SK-N-SH (cell line): ENCODE results near the gene DPF3. TPM values are rescaled to one million over a fixed set of nuclear protein-coding genes. Genes with fewer than 3 reads are reported as not detected.

ENCODE experiments used
- CTCF ChIA-PET: fragments of 300-600, 350-600 bp; formaldehyde crosslinking; extraction: SDS; loops from one replicate; lab custom pipeline; 2021; lab: Yijun Ruan, JAX
- POLR2A ChIA-PET: fragments of 350-600 bp; sonication (Branson Sonifier 250); formaldehyde crosslinking; extraction: SDS; loops from one replicate; lab custom pipeline; 2020; ENCODE audit warnings: antibody characterized with exemption, inconsistent platforms; lab: Yijun Ruan, JAX
- DNase-seq: peaks from one replicate; pipeline ENCODE4 v3.0.0; 2012
- H2AFZ ChIP-seq: fragments of 200-600 bp; sonication (generic); 2 replicates; pipeline ENCODE4 v1.8.1; 2016; ENCODE audit warnings: antibody characterized with exemption, mild to moderate bottlenecking, low read depth
- H3F3A ChIP-seq: fragments of 200-600 bp; sonication (generic); replicated peaks from 2 replicates; pipeline ENCODE3; 2016; ENCODE audit warnings: antibody characterized with exemption, mild to moderate bottlenecking; ENCODE audit not compliant: insufficient read depth
- H3K27ac ChIP-seq, 2 experiments: fragments of 200-500 bp in 1 of 2; fragments of 200-600 bp in 1 of 2; sonication (Bioruptor generic) in 1 of 2; sonication (generic), shearing (Covaris generic) in 1 of 2; 2 replicates each; pipeline versions ENCODE4 v1.5.1 to v1.6.1; 2014 to 2016; ENCODE audit warnings: low read depth in 2 of 2, inconsistent platforms in 1 of 2, low read length in 1 of 2, mild to moderate bottlenecking in 1 of 2, mixed read lengths in 1 of 2
- H3K27me3 ChIP-seq: fragments of 200-600 bp; sonication (generic), shearing (Covaris generic); 2 replicates; pipeline ENCODE4 v1.6.1; 2016; ENCODE audit warnings: mixed run types; ENCODE audit not compliant: insufficient read depth
- H3K36me3 ChIP-seq, 2 experiments: fragments of 200-500 bp in 1 of 2; fragments of 200-600 bp in 1 of 2; sonication (Bioruptor generic) in 1 of 2; sonication (generic) in 1 of 2; replicated peaks in 1 of 2; 2 replicates each; pipeline versions ENCODE3 to v1.5.1; 2014 to 2016; ENCODE audit warnings: low read length in 1 of 2, mild to moderate bottlenecking in 1 of 2; ENCODE audit not compliant: insufficient read depth in 2 of 2, control insufficient read depth in 1 of 2
- H3K4me1 ChIP-seq, 2 experiments: fragments of 200-500 bp in 1 of 2; fragments of 200-600 bp in 1 of 2; sonication (Bioruptor generic) in 1 of 2; sonication (generic), shearing (Covaris generic) in 1 of 2; 2 replicates each; pipeline versions ENCODE4 v1.5.1 to v1.6.1; 2014 to 2016; ENCODE audit warnings: low read depth in 1 of 2, low read length in 1 of 2, mixed run types in 1 of 2; ENCODE audit not compliant: insufficient read depth in 2 of 2, control insufficient read depth in 1 of 2
- H3K4me2 ChIP-seq: fragments of 200-600 bp; sonication (generic), shearing (Covaris generic); 2 replicates; pipeline ENCODE4 v1.6.1; 2017; ENCODE audit warnings: mixed run types
- H3K4me3 ChIP-seq, 2 experiments: fragments of 200-500 bp in 1 of 2; fragments of 200-600 bp in 1 of 2; sonication (Bioruptor generic) in 1 of 2; sonication (generic), shearing (Covaris generic) in 1 of 2; 2 replicates each; pipeline versions ENCODE4 v1.5.1 to v1.8.1; 2014 to 2016; ENCODE audit warnings: low read depth in 2 of 2, inconsistent platforms in 1 of 2, low read length in 1 of 2, mild to moderate bottlenecking in 1 of 2, mixed read lengths in 1 of 2, moderate library complexity in 1 of 2
- H3K79me2 ChIP-seq: fragments of 200-600 bp; sonication (generic); 2 replicates; pipeline ENCODE4 v1.8.1; 2017; ENCODE audit warnings: mild to moderate bottlenecking; ENCODE audit not compliant: insufficient read depth
- H3K9ac ChIP-seq: fragments of 200-600 bp; sonication (generic); 2 replicates; pipeline ENCODE4 v1.6.1; 2017; ENCODE audit warnings: mixed run types
- H3K9me2 ChIP-seq: fragments of 200-600 bp; sonication (generic); 2 replicates; pipeline ENCODE4 v1.6.1; 2017; ENCODE audit warnings: mixed run types
- H3K9me3 ChIP-seq: fragments of 200-600 bp; sonication (generic); 2 replicates; pipeline ENCODE4 v1.6.1; 2017; ENCODE audit warnings: mixed run types, mild to moderate bottlenecking, moderate library complexity
- H4K20me1 ChIP-seq: fragments of 200-600 bp; sonication (generic); 2 replicates; pipeline ENCODE4 v1.6.1; 2017; ENCODE audit warnings: mild to moderate bottlenecking, mixed run types; ENCODE audit not compliant: insufficient read depth
- CHD2 ChIP-seq: fragments of 150-350 bp; IDR thresholded peaks from 2 replicates; pipeline ENCODE4 v1.6.1; 2018; ENCODE audit warnings: low read length; ENCODE audit not compliant: partially characterized antibody
- ELF1 ChIP-seq: IDR thresholded peaks from 2 replicates; pipeline ENCODE4 v1.4.0; 2012
- EP300 ChIP-seq, 2 experiments: IDR thresholded peaks; 2 replicates each; pipeline versions ENCODE4 v1.4.0 to v1.6.1; 2012; ENCODE audit warnings: borderline replicate concordance in 1 of 2, low read depth in 1 of 2, low read length in 1 of 2
- GABPA ChIP-seq: IDR thresholded peaks from 2 replicates; pipeline ENCODE4 v1.4.0; 2012; ENCODE audit warnings: low read depth, mild to moderate bottlenecking
- MXI1 ChIP-seq: IDR thresholded peaks from 2 replicates; pipeline ENCODE4 v1.6.1; 2012; ENCODE audit warnings: mild to moderate bottlenecking, low read depth, low read length, improper control_type of control experiment
- NFIC ChIP-seq: IDR thresholded peaks from 2 replicates; pipeline ENCODE4 v1.4.0; 2012; ENCODE audit warnings: borderline replicate concordance
- POLR2AphosphoS5 ChIP-seq: IDR thresholded peaks from 2 replicates; pipeline ENCODE4 v1.6.1; 2012; ENCODE audit warnings: low read depth, low read length
- RAD21 ChIP-seq: IDR thresholded peaks from 2 replicates; pipeline ENCODE4 v1.6.1; 2012; ENCODE audit warnings: mild to moderate bottlenecking, low read length
- RXRA ChIP-seq: IDR thresholded peaks from 2 replicates; pipeline ENCODE4 v1.4.0; 2012; ENCODE audit warnings: low read depth, mild to moderate bottlenecking, borderline replicate concordance
- YY1 ChIP-seq: IDR thresholded peaks from 2 replicates; pipeline ENCODE4 v1.4.0; 2012; ENCODE audit warnings: low read depth, mild to moderate bottlenecking
- WGBS: methylation state at CpG from one replicate; pipeline ENCODE4 v1.1.6; 2017; ENCODE audit warnings: low lambda C conversion rate; 5-methylcytosine and 5-hydroxymethylcytosine counted together
- polyA plus RNA-seq, 3 experiments: library from polyadenylated mRNA; depleted of rRNA; stranded (reverse); fragments of >200 nt; gene quantifications; 2 replicates each; pipeline ENCODE4 v1.2.3, GENCODE V29; 2012
- TF ChIP-seq, protein P1 (sequence below): IDR thresholded peaks from 2 replicates; pipeline ENCODE4 v1.4.0; 2012; ENCODE audit warnings: low read depth, borderline replicate concordance

Gene DPF3
- polyA plus RNA-seq, 1 of the 3 experiments (the other 2 are of a cell fraction) = 2.8 TPM

DNA sequence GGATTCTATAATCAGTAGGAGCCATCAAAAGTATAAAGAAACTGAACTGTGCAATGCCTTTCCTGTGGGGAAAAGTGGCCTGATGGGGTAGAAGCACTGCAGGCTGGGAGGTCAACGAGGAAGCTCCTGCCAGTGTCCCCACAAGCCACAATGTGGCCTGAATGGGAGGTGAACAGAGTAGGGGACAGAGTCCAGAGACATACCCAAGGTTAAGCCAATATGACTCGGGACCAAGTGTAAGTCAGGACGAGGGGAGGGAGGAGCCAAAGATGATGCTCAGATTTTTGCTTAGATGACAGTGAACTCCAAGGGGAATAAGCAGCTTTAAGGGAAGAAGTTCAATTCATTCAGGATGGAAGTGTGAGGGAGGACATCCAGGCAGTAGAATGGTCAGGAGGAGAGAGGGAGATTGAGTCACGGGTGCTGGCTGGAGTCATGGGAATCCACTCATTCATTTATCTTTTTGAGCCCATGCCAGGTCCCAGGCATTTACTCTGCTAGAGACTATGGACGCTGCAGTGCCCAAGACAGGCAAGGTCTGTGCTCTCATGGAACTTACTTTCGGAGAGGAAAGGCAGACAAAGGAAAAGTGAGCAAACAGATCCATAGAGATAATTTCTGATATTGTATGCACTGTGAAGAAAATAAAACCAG is 29.1 kb downstream of the DPF3 start:
- no peak overlapping the region for H3K9ac ChIP-seq
- H3K79me2 ChIP-seq = no peaks in the 10 kb centered on the region
- 42% methylated on average over 6 of the region's 6 CpGs for WGBS
- TF ChIP-seq, protein P1, sequence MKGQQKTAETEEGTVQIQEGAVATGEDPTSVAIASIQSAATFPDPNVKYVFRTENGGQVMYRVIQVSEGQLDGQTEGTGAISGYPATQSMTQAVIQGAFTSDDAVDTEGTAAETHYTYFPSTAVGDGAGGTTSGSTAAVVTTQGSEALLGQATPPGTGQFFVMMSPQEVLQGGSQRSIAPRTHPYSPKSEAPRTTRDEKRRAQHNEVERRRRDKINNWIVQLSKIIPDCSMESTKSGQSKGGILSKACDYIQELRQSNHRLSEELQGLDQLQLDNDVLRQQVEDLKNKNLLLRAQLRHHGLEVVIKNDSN = no peak
- TF ChIP-seq, all 33 proteins: peak for 0
- CTCF ChIA-PET = interaction anchor here (0.9 to 1.1 kb wide), 2 partner anchors 23 to 128 kb away, joined by 3 to 5 read pairs; no protein-coding TSS in a partner anchor
- H3F3A ChIP-seq = no peaks in the 10 kb centered on the region
- no peak overlapping the region for H3K27ac ChIP-seq
- no peaks in the 10 kb centered on the region for H3K36me3 ChIP-seq
- no peak for DNase-seq
- POLR2A ChIA-PET = no interaction called here
- no peaks in the 10 kb centered on the region for H4K20me1 ChIP-seq
- H3K4me1 ChIP-seq = peaks cover 0 to 8% of the 10 kb centered on the region in 2 experiments; a peak in 2 of 4 replicates
- H3K9me3 ChIP-seq = no peaks in the 10 kb centered on the region
- no peak overlapping the region for H3K4me2 ChIP-seq
- no peaks in the 10 kb centered on the region for H3K9me2 ChIP-seq
- no peak overlapping the region for H3K4me3 ChIP-seq
- H2AFZ ChIP-seq = no peak overlapping the region
- no peaks in the 10 kb centered on the region for H3K27me3 ChIP-seq

DNA sequence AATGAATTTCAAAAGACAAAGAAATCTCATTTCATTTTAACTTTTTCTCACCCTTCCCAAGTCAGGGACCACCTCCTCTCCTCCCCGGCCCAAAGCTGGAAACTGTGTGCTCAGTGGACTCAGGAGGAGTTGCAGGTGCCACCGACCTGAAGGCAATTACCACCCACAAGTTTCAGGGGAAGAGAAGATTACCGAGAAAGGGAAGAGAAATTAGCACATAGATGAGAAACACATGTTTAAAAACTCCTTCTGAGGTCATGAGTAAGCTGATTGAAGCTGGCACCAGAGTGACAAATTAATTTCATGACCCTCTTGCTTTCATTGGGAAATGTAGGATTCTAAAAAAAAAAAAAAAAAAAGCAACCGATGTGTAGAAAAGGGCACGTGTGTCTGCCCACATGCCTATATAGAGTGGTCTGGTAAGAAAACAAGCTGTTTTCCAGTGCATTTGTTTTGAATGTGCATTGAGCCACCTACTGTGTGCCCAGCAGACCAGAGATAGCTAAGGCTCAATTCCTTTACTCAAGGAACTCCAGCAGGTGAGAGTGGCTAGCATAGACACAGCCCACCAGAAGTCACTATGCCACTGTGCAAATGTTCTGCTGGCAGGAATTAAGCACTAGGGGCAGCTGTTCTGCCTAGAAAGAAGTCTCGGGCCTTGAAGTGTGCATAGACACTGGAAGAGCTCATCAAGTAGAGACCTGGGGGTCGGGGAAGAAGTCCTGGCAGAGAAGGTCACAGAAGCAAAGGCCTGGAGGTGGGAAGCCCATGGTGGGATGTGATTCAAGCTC is 30.5 kb downstream of the DPF3 start:
- CTCF ChIA-PET = interaction anchor here (1.1 to 2.5 kb wide), 4 partner anchors 13 to 126 kb away, joined by 3 to 9 read pairs (median 4); no protein-coding TSS in a partner anchor
- H3K9me3 ChIP-seq = no peaks in the 10 kb centered on the region
- H3K4me1 ChIP-seq = peaks cover 0 to 8% of the 10 kb centered on the region in 2 experiments; a peak in 2 of 4 replicates
- H3K4me3 ChIP-seq = no peak overlapping the region
- H4K20me1 ChIP-seq = no peaks in the 10 kb centered on the region
- H3F3A ChIP-seq = no peaks in the 10 kb centered on the region
- POLR2A ChIA-PET = interaction anchor here (0.6 kb wide), 1 partner anchor 83 kb away, joined by 3 read pairs; no protein-coding TSS in a partner anchor
- TF ChIP-seq EP300 (IDR thresholded peaks at IDR 0.05; ENCODE audit: borderline replicate concordance in 1 of 2, low read depth in 1 of 2, low read length in 1 of 2) (no peak), POLR2AphosphoS5 (no peak), ELF1 (no peak), RAD21 (no peak), MXI1 (no peak), YY1 (no peak), CHD2 (no peak), GABPA (no peak), NFIC (no peak), RXRA (no peak)
- no peaks in the 10 kb centered on the region for H3K27me3 ChIP-seq
- no peak overlapping the region for H3K27ac ChIP-seq
- H3K4me2 ChIP-seq = no peak overlapping the region
- no peak overlapping the region for H3K9ac ChIP-seq
- H2AFZ ChIP-seq = no peak overlapping the region
- WGBS = 37% methylated on average over 7 of the region's 7 CpGs
- no peaks in the 10 kb centered on the region for H3K9me2 ChIP-seq
- H3K79me2 ChIP-seq = no peaks in the 10 kb centered on the region
- H3K36me3 ChIP-seq = no peaks in the 10 kb centered on the region
- DNase-seq = no peak
